Endodermal cell (in vitro differentiated cells): ENCODE data around the gene UNC119. TPM values are rescaled to one million over a fixed set of nuclear protein-coding genes. Genes with fewer than 3 reads are reported as not detected.
A peak's percentile ranks its signal among the peaks of the same experiment; 100 is the strongest.

Experiments used
- DNase-seq: peaks from one replicate; pipeline ENCODE4 v3.0.0-alpha.2; 2017
- H3K27ac ChIP-seq: 2 replicates; pipeline ENCODE4 v1.5.1; 2013; ENCODE audit warnings: mild to moderate bottlenecking, low read depth, low read length, moderate library complexity
- H3K27me3 ChIP-seq: 2 replicates; pipeline ENCODE4 v1.6.1; 2013; ENCODE audit warnings: mild to moderate bottlenecking, low read length, moderate library complexity; ENCODE audit not compliant: insufficient read depth, control insufficient read depth, poor library complexity, severe bottlenecking
- H3K36me3 ChIP-seq: 2 replicates; pipeline ENCODE4 v1.7.0; 2013; ENCODE audit warnings: mild to moderate bottlenecking, low read length, moderate library complexity; ENCODE audit not compliant: control insufficient read depth, insufficient read depth
- H3K4me1 ChIP-seq: one replicate; pipeline ENCODE4 v1.7.0; 2013; ENCODE audit warnings: low read length; ENCODE audit not compliant: control insufficient read depth, insufficient read depth
- H3K4me3 ChIP-seq: 2 replicates; pipeline ENCODE4 v1.5.1; 2013; ENCODE audit warnings: mild to moderate bottlenecking, low read length, moderate library complexity
- H3K9ac ChIP-seq: 2 replicates; pipeline ENCODE4 v1.6.1; 2013; ENCODE audit warnings: mild to moderate bottlenecking, low read length, moderate library complexity; ENCODE audit not compliant: poor library complexity, severe bottlenecking; ENCODE audit errors: extremely low read depth
- H3K9me3 ChIP-seq: 2 replicates; pipeline ENCODE4 v1.6.1; 2013; ENCODE audit warnings: mild to moderate bottlenecking, low read length, moderate library complexity; ENCODE audit not compliant: control insufficient read depth
- H3K27ac Mint-ChIP-seq: 2 replicates; pipeline ENCODE4 v1.8.0; 2020; ENCODE audit warnings: mixed read lengths
- H3K27me3 Mint-ChIP-seq: 2 replicates; pipeline ENCODE4 v1.8.0; 2021; ENCODE audit warnings: mild to moderate bottlenecking, mixed read lengths; ENCODE audit not compliant: insufficient read depth
- H3K36me3 Mint-ChIP-seq: 2 replicates; pipeline ENCODE4 v1.8.0; 2020; ENCODE audit warnings: low read depth, mixed read lengths
- H3K4me1 Mint-ChIP-seq: 2 replicates; pipeline ENCODE4 v1.8.0; 2020; ENCODE audit warnings: mixed read lengths
- H3K4me3 Mint-ChIP-seq: 2 replicates; pipeline ENCODE4 v1.8.0; 2020; ENCODE audit warnings: mild to moderate bottlenecking, moderate library complexity, mixed read lengths
- H3K9me3 Mint-ChIP-seq: 2 replicates; pipeline ENCODE4 v1.8.0; 2020; ENCODE audit warnings: mild to moderate bottlenecking, mixed read lengths
- CTCF ChIP-seq: fragments of 200-600 bp; sonication (generic); conservative IDR thresholded peaks from 2 replicates; pipeline ENCODE4 v1.5.0; 2021; ENCODE audit warnings: antibody characterized with exemption, mild to moderate bottlenecking
- WGBS, 2 experiments: methylation state at CpG; one replicate each; pipeline versions ENCODE4 v1.1.5 to v1.1.7; 2013; ENCODE audit warnings: missing lambda C conversion rate in 2 of 2, mixed read lengths in 1 of 2; ENCODE audit not compliant: insufficient coverage in 1 of 2, insufficient read length in 1 of 2; 5-methylcytosine and 5-hydroxymethylcytosine counted together
- total RNA-seq, 2 donors: library from RNA; stranded (reverse); fragmentation: NEBNext Ultra II Directional in 1 of 2; extraction: Animal tissue kit (Norgen Biotek cat#: 25700) in 1 of 2; gene quantifications; 2 replicates in 1 of 2; 3 replicates in 1 of 2; pipeline ENCODE4 v1.2.1, GENCODE V29; 2021

Gene UNC119
- total RNA-seq, 2 donors from 2014 or later, result 46.7 to 59.0 TPM

DNA sequence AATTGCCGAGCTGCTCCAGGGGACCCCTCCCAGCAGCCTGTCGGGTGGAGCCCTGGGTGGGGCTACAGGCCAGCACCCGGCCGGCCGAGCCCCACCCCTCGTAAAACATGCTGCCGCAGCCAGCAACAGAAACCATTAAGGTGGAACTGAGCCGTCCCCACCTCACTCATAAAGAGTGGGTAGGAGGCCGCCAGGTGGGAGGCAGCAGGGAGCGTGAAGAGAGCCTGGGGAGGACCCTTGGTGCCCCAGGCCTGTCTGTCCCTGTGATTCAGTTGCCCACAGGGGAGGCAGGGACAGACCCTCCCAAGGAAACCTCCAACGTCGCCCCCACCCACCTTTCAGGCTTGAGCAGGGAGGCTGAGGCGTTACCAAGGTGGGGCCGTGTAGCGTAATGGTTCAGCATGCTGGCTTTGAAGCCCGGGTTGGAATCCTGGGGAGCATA lies 37.8 kb downstream of the UNC119 start:
- Histone ChIP-seq H3K27ac (no peak overlapping the region), H3K9ac (no peak overlapping the region), H3K36me3 (no peaks in the 10 kb centered on the region), H3K27me3 (peaks cover 15% of the 10 kb centered on the region), H3K4me3 (no peak overlapping the region), H3K9me3 (peaks cover 4% of the 10 kb centered on the region), H3K4me1 (no peaks in the 10 kb centered on the region)
- no peak overlapping the region for H3K27ac Mint-ChIP-seq
- H3K4me3 Mint-ChIP-seq, result no peak overlapping the region
- WGBS, 2 experiments, result 70 to 84% methylated on average over 3 to 16 of the region's 16 CpGs
- no peaks in the 10 kb centered on the region for H3K36me3 Mint-ChIP-seq
- TF ChIP-seq CTCF, result no peak
- peaks cover 9% of the 10 kb centered on the region for H3K9me3 Mint-ChIP-seq
- no peak for DNase-seq
- no peaks in the 10 kb centered on the region for H3K4me1 Mint-ChIP-seq
- H3K27me3 Mint-ChIP-seq, result peaks cover 24% of the 10 kb centered on the region

GRCh38 chr17:28513476-28513875 lies 38.9 kb downstream of the UNC119 start:
- Histone ChIP-seq H3K9me3 (peaks cover 4% of the 10 kb centered on the region), H3K36me3 (no peaks in the 10 kb centered on the region), H3K4me1 (no peaks in the 10 kb centered on the region), H3K4me3 (no peak overlapping the region), H3K27ac (no peak overlapping the region), H3K27me3 (peaks cover 19% of the 10 kb centered on the region), H3K9ac (no peak overlapping the region)
- no peaks in the 10 kb centered on the region for H3K4me1 Mint-ChIP-seq
- H3K27me3 Mint-ChIP-seq, result peaks cover 22% of the 10 kb centered on the region
- no peaks in the 10 kb centered on the region for H3K36me3 Mint-ChIP-seq
- no peak for DNase-seq
- TF ChIP-seq CTCF, result no peak
- peaks cover 9% of the 10 kb centered on the region for H3K9me3 Mint-ChIP-seq
- H3K27ac Mint-ChIP-seq, result no peak overlapping the region
- no peak overlapping the region for H3K4me3 Mint-ChIP-seq
- 90 to 91% methylated on average over 4 to 7 of the region's 7 CpGs for WGBS, 2 experiments

DNA sequence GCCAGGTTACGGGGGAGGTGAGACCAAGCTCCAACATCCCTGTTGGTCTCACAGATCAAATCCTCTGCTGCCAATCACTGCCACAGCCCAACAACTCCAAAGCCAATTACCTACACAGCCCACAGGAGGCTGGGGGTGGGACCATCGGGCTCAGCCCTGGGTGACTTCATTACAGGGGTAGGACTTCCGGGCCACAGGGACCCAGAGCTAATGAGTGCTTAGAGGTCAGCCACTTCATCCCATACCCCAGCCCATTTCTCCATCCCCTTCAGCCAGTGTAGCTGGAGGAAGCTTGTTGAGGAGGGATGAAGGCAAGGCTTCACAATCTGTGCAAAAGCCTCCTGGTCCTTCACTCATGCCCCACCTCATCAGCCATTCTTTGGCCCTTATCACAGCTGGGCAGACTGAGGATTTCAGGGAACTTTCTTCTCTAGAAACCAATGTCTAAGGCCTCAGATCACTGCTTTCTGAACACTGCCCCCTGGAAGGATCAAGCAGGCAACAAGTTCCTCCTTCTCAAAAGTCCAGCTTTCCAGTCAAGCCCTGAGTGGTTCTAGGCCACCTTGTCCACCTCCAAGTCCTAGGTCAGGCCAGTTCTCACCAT lies 40.5 kb downstream of the UNC119 start:
- H3K9me3 ChIP-seq, result peaks cover 4% of the 10 kb centered on the region
- Mint-ChIP-seq H3K27ac (no peak overlapping the region), H3K9me3 (peaks cover 7% of the 10 kb centered on the region), H3K4me3 (no peak overlapping the region), H3K36me3 (no peaks in the 10 kb centered on the region), H3K4me1 (no peaks in the 10 kb centered on the region), H3K27me3 (peaks cover 19% of the 10 kb centered on the region)
- H3K9ac ChIP-seq, result no peak overlapping the region
- no peaks in the 10 kb centered on the region for H3K4me1 ChIP-seq
- H3K27ac ChIP-seq, result no peak overlapping the region
- peak; percentile 26 for TF ChIP-seq CTCF
- 75 to 86% methylated on average over 1 to 3 of the region's 3 CpGs for WGBS, 2 experiments
- H3K4me3 ChIP-seq, result no peak overlapping the region
- DNase-seq, result no peak
- H3K36me3 ChIP-seq, result no peaks in the 10 kb centered on the region
- H3K27me3 ChIP-seq, result peaks cover 19% of the 10 kb centered on the region
